HCT116 (cell line): Measurements from ENCODE around the gene CDC42BPA. TPM values are rescaled to one million over a fixed set of nuclear protein-coding genes. Genes with fewer than 3 reads are reported as not detected.

ENCODE experiments used
- ATAC-seq: fragments of 200-7000 bp; cut with Tn5 transposase; 2 replicates; pipeline ENCODE4 v1.9.1; 2020; ENCODE audit warnings: mild to moderate bottlenecking, moderate library complexity
- BruUV-seq: library from RNA; stranded (reverse); fragments of 400-500 nt; replicated peaks from 2 replicates; lab custom pipeline; 2021; lab: Mats Ljungman, UMichigan
- CTCF ChIA-PET: fragments of 300-600 bp; sonication (Branson Sonifier 250); formaldehyde crosslinking; loops from one replicate; lab custom pipeline; 2021; ENCODE audit warnings: antibody characterized with exemption; lab: Charles Lee
- POLR2A ChIA-PET: fragments of 300-600, 350-600 bp; sonication (Branson Sonifier 250); formaldehyde crosslinking; loops from one replicate; lab custom pipeline; 2021; ENCODE audit warnings: antibody characterized with exemption; lab: Charles Lee
- RAD21 ChIA-PET, 2 experiments: fragments of 300-600 bp; sonication (Branson Sonifier 250); formaldehyde crosslinking; loops; one replicate each; lab custom pipeline; 2023; ENCODE audit warnings: low total read pairs in 2 of 2; ENCODE audit not compliant: uncharacterized antibody in 2 of 2, unreplicated experiment in 2 of 2, low non-redundant PET in 1 of 2; lab: Charles Lee
- DNase-seq: peaks from one replicate; pipeline ENCODE4 v3.0.0-alpha.2; 2010; ENCODE audit warnings: low read depth, low spot score
- H2AFZ ChIP-seq: fragments of 200-600 bp; shearing (Covaris generic), sonication (generic); 2 replicates; pipeline ENCODE4 v1.6.1; 2017; ENCODE audit warnings: low read depth, mixed run types, mixed read lengths, antibody characterized with exemption, low read length; ENCODE audit not compliant: poor library complexity, severe bottlenecking
- H3K27ac ChIP-seq: 2 replicates; pipeline ENCODE4 v1.5.1; 2012; ENCODE audit warnings: low read depth, low read length
- H3K27me3 ChIP-seq: fragments of 200-600 bp; sonication (generic); 2 replicates; pipeline ENCODE4 v1.6.1; 2016; ENCODE audit warnings: mixed run types, low read length, mixed read lengths; ENCODE audit not compliant: insufficient read depth
- H3K36me3 ChIP-seq, 2 experiments: fragments of 200-500 bp in 1 of 2; fragments of 200-600 bp in 1 of 2; sonication (Bioruptor generic) in 1 of 2; sonication (generic) in 1 of 2; 2 replicates each; pipeline versions ENCODE4 v1.5.1 to v1.6.1; 2014 to 2016; ENCODE audit warnings: low read length in 2 of 2, inconsistent platforms in 1 of 2, mixed read lengths in 1 of 2, mixed run types in 1 of 2; ENCODE audit not compliant: insufficient read depth in 2 of 2, control insufficient read depth in 1 of 2
- H3K4me1 ChIP-seq, 2 experiments: fragments of 200-600 bp in 1 of 2; sonication (generic) in 1 of 2; 2 replicates each; pipeline versions ENCODE4 v1.5.1 to v1.6.1; 2012 to 2017; ENCODE audit warnings: low read length in 2 of 2, inconsistent platforms in 1 of 2, mild to moderate bottlenecking in 1 of 2, mixed read lengths in 1 of 2, mixed run types in 1 of 2, moderate library complexity in 1 of 2; ENCODE audit not compliant: insufficient read depth in 2 of 2, control insufficient read depth in 1 of 2
- H3K4me2 ChIP-seq: fragments of 200-600 bp; sonication (generic); 2 replicates; pipeline ENCODE4 v1.6.1; 2017; ENCODE audit warnings: mixed run types, low read length, mixed read lengths
- H3K4me3 ChIP-seq, 2 experiments: fragments of 200-600 bp in 1 of 2; sonication (generic) in 1 of 2; replicated peaks in 1 of 2; 2 replicates each; pipeline ENCODE4 v1.5.1; 2011 to 2016; ENCODE audit warnings: low read length in 2 of 2, control low read depth in 1 of 2, low read depth in 1 of 2, mild to moderate bottlenecking in 1 of 2, mixed read lengths in 1 of 2, mixed run types in 1 of 2
- H3K79me2 ChIP-seq: fragments of 200-600 bp; sonication (generic); 2 replicates; pipeline ENCODE4 v1.6.1; 2017; ENCODE audit warnings: mild to moderate bottlenecking, mixed run types, low read length, moderate library complexity, mixed read lengths; ENCODE audit not compliant: insufficient read depth
- H3K9ac ChIP-seq: fragments of 200-600 bp; sonication (generic); 2 replicates; pipeline ENCODE4 v1.6.1; 2016; ENCODE audit warnings: low read length, mixed read lengths
- H3K9me2 ChIP-seq: fragments of 200-600 bp; sonication (generic), shearing (Covaris generic); 2 replicates; pipeline ENCODE4 v1.6.1; 2017; ENCODE audit warnings: mixed run types, mild to moderate bottlenecking, moderate library complexity; ENCODE audit not compliant: insufficient read depth
- H3K9me3 ChIP-seq, 2 experiments: fragments of 200-500 bp in 1 of 2; fragments of 200-600 bp in 1 of 2; sonication (Bioruptor generic) in 1 of 2; sonication (generic) in 1 of 2; 2 replicates each; pipeline ENCODE4 v1.6.1; 2014 to 2017; ENCODE audit warnings: low read length in 2 of 2, mixed read lengths in 2 of 2, inconsistent platforms in 1 of 2, low read depth in 1 of 2, mild to moderate bottlenecking in 1 of 2, mixed run types in 1 of 2, moderate library complexity in 1 of 2; ENCODE audit not compliant: control insufficient read depth in 1 of 2, insufficient read depth in 1 of 2
- H4K20me1 ChIP-seq: fragments of 200-600 bp; sonication (generic), shearing (Covaris generic); 2 replicates; pipeline ENCODE4 v1.6.1; 2017; ENCODE audit warnings: mixed run types, mild to moderate bottlenecking, moderate library complexity; ENCODE audit not compliant: insufficient read depth
- CEBPB ChIP-seq: IDR thresholded peaks from 2 replicates; pipeline ENCODE4 v1.6.1; 2012; ENCODE audit warnings: low read depth
- CTCF ChIP-seq, 3 experiments: fragments of 200-600 bp in 1 of 3; sonication (generic) in 1 of 3; IDR thresholded peaks in 2 of 3; conservative IDR thresholded peaks in 1 of 3; 2 replicates each; pipeline ENCODE4 v1.5.1; 2012 to 2017; ENCODE audit warnings: low read depth in 2 of 3, low read length in 2 of 3, antibody characterized with exemption in 1 of 3, borderline replicate concordance in 1 of 3, control low read depth in 1 of 3, mild to moderate bottlenecking in 1 of 3, mixed read lengths in 1 of 3, mixed run types in 1 of 3, moderate library complexity in 1 of 3; ENCODE audit not compliant: insufficient read depth in 1 of 3
- EGR1 ChIP-seq: IDR thresholded peaks from 2 replicates; pipeline ENCODE4 v1.6.1; 2012; ENCODE audit warnings: low read depth
- ELF1 ChIP-seq: IDR thresholded peaks from 2 replicates; pipeline ENCODE4 v1.6.1; 2012; ENCODE audit warnings: low read depth, borderline replicate concordance
- POLR2AphosphoS5 ChIP-seq: IDR thresholded peaks from 2 replicates; pipeline ENCODE4 v1.6.1; 2011; ENCODE audit warnings: mild to moderate bottlenecking, low read depth, low read length, moderate library complexity
- SIN3A ChIP-seq: IDR thresholded peaks from 2 replicates; pipeline ENCODE4 v1.6.1; 2012; ENCODE audit warnings: low read depth
- SP1 ChIP-seq: IDR thresholded peaks from 2 replicates; pipeline ENCODE4 v1.6.1; 2012; ENCODE audit warnings: low read depth
- YY1 ChIP-seq: IDR thresholded peaks from 2 replicates; pipeline ENCODE4 v1.6.1; 2011; ENCODE audit warnings: low read length, low read depth, moderate library complexity, mild to moderate bottlenecking; ENCODE audit not compliant: insufficient replicate concordance; ENCODE audit errors: extremely low read depth
- ZFX ChIP-seq: fragments of 450-650 bp; IDR thresholded peaks from 2 replicates; pipeline ENCODE4 v1.6.1; 2017
- intact Hi-C: fragments of 100-400 bp; cut with micrococcal nuclease; formaldehyde crosslinking; loops from 2 replicates; pipeline ENCODE4 v1.10.0; 2022
- total RNA-seq: library from RNA; stranded (reverse); gene quantifications from one replicate; pipeline ENCODE4 v1.2.1, GENCODE V29; 2021; ENCODE audit not compliant: unreplicated experiment
- TF ChIP-seq, protein P1 (sequence below): IDR thresholded peaks from 2 replicates; pipeline ENCODE4 v1.6.1; 2012
- TF ChIP-seq, protein P2 (sequence below): IDR thresholded peaks from 2 replicates; pipeline ENCODE4 v1.6.1; 2011; ENCODE audit warnings: mild to moderate bottlenecking, low read length, moderate library complexity; ENCODE audit not compliant: insufficient replicate concordance; ENCODE audit errors: extremely low read depth

Gene CDC42BPA
- total RNA-seq, 1 experiment from 2014 or later, result 44.0 TPM

DNA sequence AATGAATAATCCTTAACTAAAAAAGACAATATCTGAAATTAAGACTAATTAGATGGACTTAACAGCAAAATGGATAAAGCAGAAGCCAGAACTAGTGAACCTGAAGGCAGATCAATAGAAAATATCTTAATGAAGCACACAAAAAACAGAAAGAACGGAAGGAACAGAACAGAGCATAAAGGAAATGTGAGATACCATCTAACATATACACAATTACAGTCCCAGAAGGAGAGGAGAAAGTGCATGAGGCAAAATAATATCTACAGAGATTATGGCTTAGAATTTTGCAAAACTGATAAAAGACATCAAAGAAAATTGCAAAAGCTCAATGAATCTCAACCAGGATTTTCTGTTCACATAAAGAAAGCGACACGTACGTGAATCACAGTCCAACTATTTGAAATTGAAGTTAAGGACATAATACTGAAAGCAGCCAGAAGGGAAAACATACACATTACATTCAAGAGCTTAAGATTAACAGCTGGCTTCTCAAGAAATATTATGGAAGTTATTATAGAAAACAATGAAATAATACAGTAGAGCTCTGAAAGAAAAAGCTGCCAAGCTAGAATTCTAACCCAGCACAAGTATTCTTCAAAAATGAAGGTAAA is 182.0 kb downstream of the CDC42BPA start:
- TF ChIP-seq SIN3A (no peak), EGR1 (no peak), ELF1 (no peak)
- BruUV-seq, result no TSS peak
- H3K4me3 ChIP-seq, result no peak overlapping the region
- POLR2A ChIA-PET, result no interaction called here
- H3K9me2 ChIP-seq, result no peaks in the 10 kb centered on the region
- H3K27ac ChIP-seq, result no peak overlapping the region
- RAD21 ChIA-PET, result no interaction called here
- H3K27me3 ChIP-seq, result no peaks in the 10 kb centered on the region
- no peaks in the 10 kb centered on the region for H3K9me3 ChIP-seq
- intact Hi-C loops, result no loop called here
- no peaks in the 10 kb centered on the region for H4K20me1 ChIP-seq
- H3K4me1 ChIP-seq, result no peaks in the 10 kb centered on the region
- H3K4me2 ChIP-seq, result no peak overlapping the region
- CTCF ChIA-PET, result no interaction called here
- 0 out of 4 replicates have a peak, but pooled peaks cover 0 to 2% of the 10 kb centered on the region in 2 experiments for H3K36me3 ChIP-seq
- no peaks in the 10 kb centered on the region for H3K79me2 ChIP-seq
- no peak overlapping the region for H2AFZ ChIP-seq
- DNase-seq (no peak), ATAC-seq (no peak)
- H3K9ac ChIP-seq, result no peak overlapping the region

GRCh38 chr1:227134686-227135314 is 183.5 kb downstream of the CDC42BPA start:
- Histone ChIP-seq H3K9me3 (no peaks in the 10 kb centered on the region), H3K79me2 (no peaks in the 10 kb centered on the region), H3K27ac (no peak overlapping the region), H3K9me2 (no peaks in the 10 kb centered on the region), H3K36me3 (0 out of 4 replicates have a peak, but pooled peaks cover 0 to 2% of the 10 kb centered on the region in 2 experiments), H3K4me1 (no peaks in the 10 kb centered on the region), H3K4me2 (no peak overlapping the region), H3K4me3 (no peak overlapping the region), H2AFZ (no peak overlapping the region), H4K20me1 (no peaks in the 10 kb centered on the region), H3K27me3 (no peaks in the 10 kb centered on the region), H3K9ac (no peak overlapping the region)
- ChIA-PET RAD21 (no interaction called here), POLR2A (no interaction called here), CTCF (no interaction called here)
- intact Hi-C loops, result no loop called here
- BruUV-seq, result no TSS peak
- DNase-seq, result no peak
- ATAC-seq, result no peak
- TF ChIP-seq YY1, result no peak
- TF ChIP-seq CEBPB, result no peak
- TF ChIP-seq, protein P1, sequence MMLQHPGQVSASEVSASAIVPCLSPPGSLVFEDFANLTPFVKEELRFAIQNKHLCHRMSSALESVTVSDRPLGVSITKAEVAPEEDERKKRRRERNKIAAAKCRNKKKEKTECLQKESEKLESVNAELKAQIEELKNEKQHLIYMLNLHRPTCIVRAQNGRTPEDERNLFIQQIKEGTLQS, result no peak
- TF ChIP-seq, protein P2, sequence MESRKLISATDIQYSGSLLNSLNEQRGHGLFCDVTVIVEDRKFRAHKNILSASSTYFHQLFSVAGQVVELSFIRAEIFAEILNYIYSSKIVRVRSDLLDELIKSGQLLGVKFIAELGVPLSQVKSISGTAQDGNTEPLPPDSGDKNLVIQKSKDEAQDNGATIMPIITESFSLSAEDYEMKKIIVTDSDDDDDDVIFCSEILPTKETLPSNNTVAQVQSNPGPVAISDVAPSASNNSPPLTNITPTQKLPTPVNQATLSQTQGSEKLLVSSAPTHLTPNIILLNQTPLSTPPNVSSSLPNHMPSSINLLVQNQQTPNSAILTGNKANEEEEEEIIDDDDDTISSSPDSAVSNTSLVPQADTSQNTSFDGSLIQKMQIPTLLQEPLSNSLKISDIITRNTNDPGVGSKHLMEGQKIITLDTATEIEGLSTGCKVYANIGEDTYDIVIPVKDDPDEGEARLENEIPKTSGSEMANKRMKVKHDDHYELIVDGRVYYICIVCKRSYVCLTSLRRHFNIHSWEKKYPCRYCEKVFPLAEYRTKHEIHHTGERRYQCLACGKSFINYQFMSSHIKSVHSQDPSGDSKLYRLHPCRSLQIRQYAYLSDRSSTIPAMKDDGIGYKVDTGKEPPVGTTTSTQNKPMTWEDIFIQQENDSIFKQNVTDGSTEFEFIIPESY, result no peak
- no peak for TF ChIP-seq ZFX
- TF ChIP-seq POLR2AphosphoS5, result no peak
- TF ChIP-seq SP1, result no peak
- TF ChIP-seq ELF1, result no peak
- no peak for TF ChIP-seq CTCF (IDR thresholded peaks at IDR 0.05 in 2 of 3, conservative IDR thresholded peaks at IDR 0.05 in 1 of 3; ENCODE audit: borderline replicate concordance in 1 of 3, insufficient read depth in 1 of 3, low read depth in 2 of 3, low read length in 2 of 3)
